Measurements from ENCODE around the gene HECW1.

- TF ChIP-seq CTCF (optimal IDR thresholded peaks at IDR 0.05 in 1 of 3, IDR thresholded peaks at IDR 0.05 in 1 of 3, conservative IDR thresholded peaks at IDR 0.05 in 1 of 3; ENCODE audit: extremely low read depth in 1 of 3, insufficient read depth in 2 of 3, low read length in 3 of 3) (no peak), EZH2 (IDR thresholded peaks at IDR 0.05; ENCODE audit: low read length) (no peak)
Measured at GRCh38 chr7:43244232-43244631, 131.8 kb downstream of the HECW1 start.

Measured in keratinocyte (primary cell).